Ishikawa (cell line): ENCODE measurements around the gene AIG1.

Experiments
- EP300 ChIP-seq: IDR thresholded peaks from 2 replicates; pipeline ENCODE4 v1.6.1; 2012; ENCODE audit warnings: borderline replicate concordance
- RAD21 ChIP-seq: IDR thresholded peaks from 2 replicates; pipeline ENCODE4 v1.6.1; 2012; ENCODE audit warnings: low read depth

DNA sequence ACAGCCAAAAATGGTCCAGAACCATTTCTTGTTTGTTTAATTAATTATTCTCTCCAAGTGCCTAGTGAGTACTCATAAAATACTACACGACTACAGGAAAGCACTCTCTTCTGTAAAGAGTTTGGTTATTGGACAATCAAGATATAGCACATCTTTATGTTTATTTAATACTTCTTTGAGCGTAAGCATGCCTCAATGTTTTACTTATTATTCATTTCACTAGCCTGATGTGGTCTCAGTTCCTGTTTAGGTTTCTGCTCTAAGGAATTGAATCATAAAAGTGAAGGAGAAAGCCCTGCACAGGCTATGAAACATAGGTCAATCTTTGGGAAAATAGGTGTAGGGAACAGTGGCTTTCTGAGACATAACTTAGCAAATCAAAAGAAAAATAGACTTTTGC is 45.9 kb upstream of the AIG1 start:
- TF ChIP-seq EP300 (no peak), RAD21 (no peak)
